NCI-H1417 treated with DMSO at 0.1 percent for 48 hours (cell line): ENCODE data around the gene DEFB119.
"Not testable (repeated sequence)": the region's sequence is repeated elsewhere in the genome, so short reads cannot be mapped to it uniquely, and the experiment has no call there.

Source experiments
- DNase-seq: peaks from one replicate; lab custom pipeline; 2025; lab: John Stamatoyannopoulos, UW

DEFB119 gene

GRCh38 chr20:31390490-31390889 lies at the start of gene DEFB119:
Gene DEFB119, minus strand, starts transcription at chr20:31390590. Its CDS starts 107 bp downstream, at chr20:31390483.
- DNase-seq = no peak

DNA sequence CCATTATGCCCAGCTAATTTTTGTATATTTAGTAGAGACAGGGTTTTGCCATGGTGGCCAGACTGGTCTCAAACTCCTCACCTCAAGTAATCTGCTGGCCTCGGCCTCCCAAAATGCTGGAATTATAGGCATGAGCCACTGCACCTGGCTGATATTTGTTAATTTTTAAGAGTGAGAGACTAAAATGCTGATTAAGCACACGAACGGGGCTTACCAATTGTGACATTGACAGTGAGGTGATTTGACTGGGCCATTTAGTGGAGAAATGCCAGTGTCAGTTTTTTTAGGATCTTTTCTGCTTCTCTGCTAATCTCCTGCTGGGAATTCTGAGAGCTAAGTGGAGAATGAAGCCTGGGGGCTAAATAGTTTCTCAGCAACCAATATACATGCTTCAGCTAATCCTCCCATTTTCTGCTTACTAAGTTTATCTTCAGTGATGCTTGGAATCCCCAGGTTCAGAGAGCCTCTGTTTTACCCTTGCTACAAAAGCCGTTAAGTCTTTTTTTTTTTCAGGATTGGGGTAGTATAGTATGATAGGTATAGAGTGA lies 40.3 kb upstream of the DEFB119 start:
- DNase-seq = no peak

DNA sequence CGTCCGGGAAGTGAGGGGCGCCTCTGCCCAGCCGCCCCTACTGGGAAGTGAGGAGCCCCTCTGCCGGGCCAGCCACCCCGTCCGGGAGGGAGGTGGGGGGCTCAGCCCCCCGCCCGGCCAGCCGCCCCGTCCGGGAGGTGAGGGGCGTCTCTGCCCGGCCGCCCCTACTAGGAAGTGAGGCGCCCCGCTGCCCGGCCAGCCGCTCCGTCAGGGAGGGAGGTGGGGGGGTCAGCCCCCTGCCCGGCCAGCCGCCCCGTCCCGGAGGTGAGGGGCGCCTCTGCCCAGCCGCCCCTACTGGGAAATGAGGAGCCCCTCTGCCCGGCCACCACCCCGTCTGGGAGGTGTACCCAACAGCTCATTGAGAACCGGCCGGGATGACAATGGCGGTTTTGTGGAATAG lies 37.2 kb upstream of the DEFB119 start:
- DNase-seq = not testable (repeated sequence)

- DNase-seq = not testable (repeated sequence)
Observed at GRCh38 chr20:31426891-31427551, 36.6 kb upstream of the DEFB119 start.

DNA sequence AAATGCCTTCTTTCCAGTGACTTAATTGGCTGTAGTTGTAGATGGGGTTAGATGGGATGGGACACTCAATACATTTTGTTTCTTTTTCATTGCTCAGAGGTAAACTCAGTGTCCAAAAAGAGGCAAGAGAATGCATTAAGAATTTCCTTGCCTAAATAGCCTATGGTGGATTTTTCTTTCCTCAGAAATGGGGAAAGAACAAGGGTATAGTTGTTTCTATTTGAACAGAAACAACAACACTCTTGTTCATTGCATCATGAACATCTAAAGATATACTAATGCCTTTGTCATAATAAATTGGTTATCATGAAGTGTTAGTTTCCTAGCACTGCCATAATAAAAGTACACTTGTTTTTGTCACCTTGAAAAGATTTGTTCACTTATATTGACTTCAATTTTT lies 35.4 kb upstream of the DEFB119 start:
- no peak for DNase-seq

- no peak for DNase-seq
Observed at GRCh38 chr20:31418307-31418706, 27.9 kb upstream of the DEFB119 start.

- DNase-seq = no peak
Observed at GRCh38 chr20:31415653-31416052, 25.3 kb upstream of the DEFB119 start.

DNA sequence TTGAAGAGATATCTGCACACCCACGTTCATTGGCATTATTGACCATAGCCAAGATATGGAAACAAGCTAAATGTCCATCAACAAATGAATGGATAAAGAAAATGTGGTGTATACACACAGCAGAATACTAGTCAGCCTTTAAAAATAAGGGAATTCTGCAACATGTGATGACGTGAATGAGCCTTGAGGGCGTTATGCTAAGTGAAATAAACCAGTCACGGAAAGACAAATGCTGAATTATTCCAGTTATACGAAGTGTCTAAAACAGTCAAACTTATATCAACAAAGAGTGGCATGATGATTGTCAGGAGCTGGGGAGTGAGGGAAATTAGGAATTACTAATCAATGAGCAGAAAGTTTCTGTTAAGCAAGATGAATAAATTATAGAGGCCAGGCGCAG lies 24.0 kb upstream of the DEFB119 start:
- DNase-seq = no peak

DNA sequence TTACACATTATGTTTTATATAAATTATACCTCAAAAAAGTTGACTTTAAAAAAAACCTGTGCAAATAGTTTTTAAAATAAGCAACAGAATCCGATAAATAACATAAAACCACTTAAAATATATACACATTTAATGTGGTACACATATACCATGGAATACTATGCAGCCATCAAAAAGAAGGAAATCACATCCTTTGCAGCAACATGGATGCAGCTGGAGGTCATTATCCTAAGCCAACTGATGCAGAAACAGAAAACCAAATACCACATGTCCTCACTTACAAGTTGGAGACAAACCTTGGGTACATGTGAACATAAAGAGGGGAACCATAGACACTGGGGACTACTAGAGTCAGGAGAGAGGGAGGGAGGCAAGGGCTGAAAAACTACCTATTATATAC lies 19.6 kb upstream of the DEFB119 start:
- no peak for DNase-seq

- no peak for DNase-seq
Observed at GRCh38 chr20:31406115-31406514, 15.7 kb upstream of the DEFB119 start, which contains the start of gene DEFB121. Gene DEFB121, minus strand, starts transcription at chr20:31406215. Its CDS starts 63 bp downstream, at chr20:31406152.

DNA sequence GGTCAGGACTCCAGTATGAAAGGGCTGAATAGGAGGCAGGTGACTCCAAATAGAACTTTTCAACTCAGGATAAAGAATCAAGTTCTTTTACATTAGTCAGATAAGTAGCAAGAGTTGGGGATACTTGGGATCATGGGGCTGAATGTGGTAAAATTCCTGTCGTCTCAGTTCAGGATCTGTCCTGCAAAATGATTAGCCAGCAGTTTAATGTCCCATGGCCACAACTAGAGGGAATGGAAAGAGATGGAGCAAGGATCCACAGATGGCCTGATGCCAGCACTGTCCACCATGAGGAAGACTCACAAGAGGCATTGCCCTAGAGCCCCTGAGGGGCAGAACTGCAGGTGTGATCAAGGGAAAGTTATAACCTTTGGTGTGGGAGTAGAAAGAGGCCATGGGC lies 13.5 kb upstream of the DEFB119 start:
- DNase-seq = no peak

GRCh38 chr20:31394900-31395299 lies 4.5 kb upstream of the DEFB119 start:
- no peak for DNase-seq

DNA sequence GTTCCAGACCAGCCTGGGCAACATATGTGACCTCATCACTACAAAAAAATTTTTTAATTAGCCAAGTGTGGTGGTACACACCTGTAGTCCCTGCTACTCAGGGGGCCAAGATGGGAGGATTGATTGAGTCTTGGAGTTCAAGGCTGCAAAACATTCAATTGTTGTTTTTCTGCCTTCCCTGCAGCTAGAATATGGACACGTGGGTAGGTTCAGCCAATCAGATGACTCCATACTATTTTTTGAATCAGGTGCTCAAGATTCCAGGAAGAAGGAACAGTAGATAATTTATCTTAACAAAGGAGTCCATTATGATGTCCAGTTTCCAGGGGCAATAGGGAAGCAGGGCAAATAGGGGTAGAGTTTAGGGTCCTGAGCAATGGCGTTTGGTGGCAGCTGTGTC lies 2.4 kb upstream of the DEFB119 start:
- no peak for DNase-seq

DNA sequence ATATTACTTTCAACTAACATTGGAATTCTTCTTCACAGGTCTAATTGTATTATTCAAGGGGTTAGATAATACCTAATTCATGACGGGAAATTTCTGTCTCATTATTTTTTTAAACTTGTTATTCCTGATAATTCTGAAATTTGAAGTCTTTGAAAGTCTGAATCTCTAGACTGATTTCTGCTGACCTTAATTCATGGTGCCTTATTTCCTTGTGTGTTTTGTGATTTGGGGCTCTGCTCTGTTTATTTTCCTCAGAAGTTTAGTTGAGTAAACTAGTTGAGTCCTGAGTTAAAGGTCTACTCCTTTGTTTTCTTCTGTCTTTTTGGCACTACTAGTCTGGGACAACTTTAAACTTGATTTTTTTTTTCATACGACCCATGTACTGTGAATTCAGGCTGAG lies 16.0 kb downstream of the DEFB119 start:
- no peak for DNase-seq

- DNase-seq = no peak
Observed at GRCh38 chr20:31368301-31368700, 22.1 kb downstream of the DEFB119 start, which contains the start of gene DEFB118. Gene DEFB118, plus strand, starts transcription at chr20:31368601. Its CDS starts 50 bp downstream, at chr20:31368651.

DNA sequence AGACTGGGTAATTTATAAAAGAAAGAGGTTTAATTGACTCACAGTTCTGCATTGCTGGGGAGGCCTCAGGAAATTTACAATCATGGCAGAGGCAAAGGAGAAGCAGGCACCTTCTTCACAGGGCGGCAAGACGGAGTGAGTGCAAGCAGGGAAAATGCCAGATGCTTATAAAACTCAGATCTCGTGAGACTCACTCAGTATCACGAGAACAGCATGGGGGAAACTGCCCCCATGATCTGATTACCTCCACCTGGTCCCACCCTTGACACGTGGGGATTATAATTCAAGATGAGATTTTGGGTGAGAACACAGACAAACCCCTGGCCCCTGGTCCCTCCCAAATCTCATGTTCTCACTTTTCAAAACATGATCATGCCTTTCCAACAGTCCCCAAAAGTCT lies 26.1 kb downstream of the DEFB119 start:
- DNase-seq = not testable (repeated sequence)

GRCh38 chr20:31363295-31363694 lies 27.1 kb downstream of the DEFB119 start:
- no peak for DNase-seq

- DNase-seq = no peak
Observed at GRCh38 chr20:31355981-31356380, 34.4 kb downstream of the DEFB119 start.

- no peak for DNase-seq
Observed at GRCh38 chr20:31341470-31341869, 48.9 kb downstream of the DEFB119 start.

- DNase-seq = no peak
Observed at GRCh38 chr20:31330893-31331292, 59.5 kb downstream of the DEFB119 start.
